Stimulated activated CD8-positive, alpha-beta memory T cell treated with anti-CD3 and anti-CD28 coated beads, Interleukin-12 subunit alpha, Interleukin-12 subunit beta, amount 100 ng/mL, for 24 hours (primary cell): ENCODE results near the gene TMEM91.
"Not testable (repeated sequence)": the region's sequence is repeated elsewhere in the genome, so short reads cannot be mapped to it uniquely, and the experiment has no call there.

Experiments
- DNase-seq: peaks from one replicate; pipeline ENCODE4 v3.0.0-alpha.2; 2020; ENCODE audit errors: extremely low read depth

Gene TMEM91

DNA sequence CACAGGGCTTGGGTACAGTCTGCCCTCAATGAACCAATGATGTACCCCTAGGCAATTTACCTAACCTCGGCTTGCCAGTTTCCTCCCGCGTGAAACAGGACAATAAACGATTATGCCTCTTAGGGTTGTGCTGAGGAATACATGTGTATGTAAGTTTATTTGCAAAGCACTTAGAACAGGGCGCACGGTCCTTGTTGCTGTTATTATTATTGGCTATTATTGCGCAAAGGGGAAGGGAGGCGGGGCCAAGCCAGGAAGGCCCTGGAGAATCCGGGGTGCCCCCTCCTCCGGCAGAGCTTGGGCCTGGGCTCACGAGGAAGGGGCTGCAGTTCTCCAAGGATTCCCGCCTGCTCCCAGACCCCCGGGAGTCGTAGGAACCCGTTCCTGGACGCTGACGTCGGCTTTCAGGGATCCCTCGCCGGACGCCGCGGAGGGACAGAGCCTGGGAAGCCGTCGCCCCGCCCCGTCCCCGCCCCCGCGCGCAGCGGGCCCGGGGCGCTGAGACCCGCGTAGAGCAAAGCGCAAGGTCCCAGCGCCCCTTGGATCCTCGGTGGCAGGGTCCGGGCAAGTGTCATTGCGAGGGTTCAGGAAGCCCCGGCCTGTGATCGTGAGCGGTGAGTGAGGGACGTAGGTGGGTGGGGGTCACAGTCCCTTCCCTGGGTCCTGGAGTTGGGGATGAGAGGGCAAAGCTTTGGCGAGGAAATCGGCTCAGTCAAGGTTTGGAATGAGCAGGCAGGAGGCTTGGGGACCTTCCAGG is at the start of gene TMEM91:
TMEM91 (plus strand) TSS at position 293 of the 757 bp plus-strand sequence. CDS start 1,777 bp downstream, outside the sequence.
- DNase-seq = no peak

DNA sequence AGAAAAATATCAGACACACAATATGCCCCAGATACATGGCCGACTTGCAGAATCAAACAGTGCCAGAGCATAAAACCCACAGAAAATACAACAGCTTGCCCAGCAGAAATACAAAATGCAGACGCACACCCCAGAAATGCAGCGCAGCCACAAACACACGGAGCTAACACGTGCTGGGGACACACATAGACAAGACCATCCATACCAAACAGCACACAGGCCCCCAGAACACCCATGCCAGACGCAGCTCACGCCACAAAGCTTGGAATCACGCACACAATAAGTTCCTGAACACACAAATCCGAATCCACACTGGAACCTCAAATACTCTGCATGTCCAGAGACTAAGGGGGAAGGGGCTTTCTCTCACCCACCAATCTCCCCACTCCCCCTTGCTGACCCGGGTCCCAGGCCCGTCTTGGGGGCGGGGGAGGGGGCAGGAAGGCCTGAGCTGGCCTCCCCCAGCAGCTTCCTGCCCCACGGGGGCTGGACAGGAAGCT is 49.2 kb upstream of the TMEM91 start:
- no peak for DNase-seq

DNA sequence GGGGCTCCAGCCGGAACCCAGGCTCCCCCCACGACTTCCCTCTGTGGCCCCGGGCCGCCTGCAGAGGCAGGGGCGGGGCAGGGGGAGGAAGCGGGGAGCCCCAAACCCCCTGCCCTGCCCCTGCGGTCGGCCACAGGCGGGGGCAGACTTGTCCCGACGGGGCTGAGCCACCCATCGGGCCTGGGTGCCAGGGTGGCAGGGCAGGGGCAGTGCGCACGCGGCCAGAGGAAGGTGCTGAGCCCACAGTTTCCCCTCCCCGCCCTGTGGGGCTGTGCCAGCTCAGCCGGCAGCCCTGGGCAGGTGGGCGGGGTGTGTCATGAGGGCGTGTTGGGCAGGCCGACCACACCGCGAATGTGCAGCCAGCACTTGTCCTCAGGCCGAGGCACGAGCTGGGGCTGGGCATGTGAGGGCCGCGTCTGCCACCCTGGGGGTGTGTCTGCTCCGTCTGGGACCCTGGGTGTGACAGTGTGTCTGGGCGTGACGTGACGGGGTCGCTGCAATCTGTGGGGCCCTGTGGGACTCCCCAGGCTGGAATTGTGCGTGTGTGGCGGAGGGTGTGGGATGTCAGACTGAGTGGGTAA is 48.7 kb upstream of the TMEM91 start:
- peak; percentile 69 for DNase-seq

DNA sequence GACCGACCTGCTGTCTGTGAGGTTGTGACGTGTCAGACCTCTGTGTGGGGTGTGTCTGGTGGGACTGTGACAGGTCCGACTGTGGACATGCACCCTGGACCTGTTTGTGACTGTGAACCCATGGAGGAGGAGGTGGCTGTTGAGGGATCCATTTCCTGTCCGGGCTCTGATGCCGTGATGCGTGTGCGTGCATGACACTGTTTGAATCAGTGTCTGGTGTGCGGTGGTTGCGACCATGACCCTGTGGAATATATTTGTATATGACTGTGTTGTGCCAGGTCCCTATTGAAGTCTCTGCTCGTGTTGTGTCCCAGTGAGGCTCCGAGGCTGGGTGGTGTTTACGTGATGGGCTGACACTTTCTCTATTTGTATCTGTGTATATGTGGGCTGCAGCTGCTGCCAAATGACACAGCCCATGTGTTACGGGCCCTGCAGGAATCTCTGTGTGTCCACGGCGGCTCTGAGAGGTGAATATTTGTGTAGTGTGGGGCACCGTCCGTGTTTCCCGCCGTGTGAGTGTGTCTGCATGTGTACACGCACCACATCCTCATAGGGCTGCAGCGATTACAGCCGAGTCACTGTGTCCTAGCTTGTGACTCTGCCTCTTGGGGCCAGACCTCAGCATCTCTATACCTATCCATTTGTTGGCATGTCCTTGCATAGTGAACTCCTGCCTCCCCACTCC is 48.0 kb upstream of the TMEM91 start:
- DNase-seq = no peak

DNA sequence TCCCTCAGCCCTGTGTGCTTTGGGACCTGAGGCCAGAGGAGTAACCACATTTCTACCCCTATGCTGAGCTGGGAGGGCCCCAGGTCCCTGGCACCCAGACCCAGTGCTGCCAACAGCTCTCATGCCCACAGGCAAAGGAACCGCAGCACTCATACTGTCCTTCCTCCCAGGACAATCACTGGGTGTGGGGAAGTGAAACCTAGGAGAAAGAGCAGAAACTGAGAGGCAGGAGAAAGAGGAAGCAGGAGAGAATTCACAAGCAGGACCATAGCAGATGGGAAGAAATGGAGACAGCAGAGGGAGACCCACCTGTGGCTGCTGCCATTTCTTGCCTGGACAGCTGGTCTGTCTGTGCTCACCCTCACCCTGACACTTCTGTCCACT is 47.5 kb upstream of the TMEM91 start:
- DNase-seq = no peak

DNA sequence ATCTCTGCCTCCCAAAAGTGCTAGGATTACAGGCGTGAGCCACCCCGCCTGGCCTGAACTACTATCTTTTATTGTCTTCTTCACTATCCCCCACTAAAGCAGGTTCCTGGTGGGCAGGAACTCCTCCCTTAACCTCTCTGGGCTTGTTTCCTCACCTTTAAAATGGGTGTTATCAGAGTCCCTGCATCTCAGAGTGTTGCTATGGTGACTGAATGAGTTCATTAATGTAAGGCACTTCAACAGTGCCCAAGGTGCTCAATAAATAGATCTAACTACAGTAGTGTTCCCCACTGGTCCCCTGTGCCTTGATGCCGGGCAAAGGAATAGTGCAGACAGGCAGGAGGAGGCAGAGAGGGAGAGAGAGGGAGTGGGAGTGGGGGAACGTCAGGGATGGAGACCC is 45.9 kb upstream of the TMEM91 start:
- DNase-seq = no peak

DNA sequence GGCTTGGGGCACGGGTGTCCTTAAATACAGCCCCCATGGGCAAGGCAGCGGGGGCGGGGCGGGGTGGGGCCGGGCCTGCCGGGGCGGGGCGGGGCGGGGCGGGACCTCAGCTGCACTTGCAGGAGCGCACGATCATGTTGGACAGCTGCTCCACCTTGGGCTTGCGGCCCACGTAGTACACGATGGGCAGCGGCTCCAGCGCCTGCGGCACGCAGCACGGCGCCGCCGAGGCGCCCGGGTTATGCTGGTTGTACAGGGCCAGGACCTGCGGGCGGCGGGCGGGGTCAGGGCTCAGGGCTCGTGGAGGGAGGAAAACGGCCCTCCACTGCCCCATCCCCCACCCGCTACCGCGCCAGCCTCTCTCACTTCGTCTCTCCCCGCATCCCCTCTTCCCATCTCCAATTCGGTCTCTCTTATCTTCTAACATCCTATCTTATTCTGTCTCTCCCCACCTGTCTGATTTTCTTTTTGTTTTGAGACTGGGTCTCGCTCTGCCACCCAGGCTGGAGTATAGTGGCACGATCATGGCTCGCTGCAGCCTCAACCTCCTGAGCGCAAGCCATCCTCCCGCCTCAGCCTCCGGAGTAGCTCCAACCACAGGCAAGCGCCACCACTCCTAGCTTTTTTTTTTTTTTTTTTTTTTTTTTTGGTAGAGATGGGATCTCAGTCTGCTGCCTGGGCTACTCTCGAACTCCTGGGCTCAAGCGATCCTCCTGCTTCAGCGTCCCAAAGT is 45.2 kb upstream of the TMEM91 start:
- no peak for DNase-seq

DNA sequence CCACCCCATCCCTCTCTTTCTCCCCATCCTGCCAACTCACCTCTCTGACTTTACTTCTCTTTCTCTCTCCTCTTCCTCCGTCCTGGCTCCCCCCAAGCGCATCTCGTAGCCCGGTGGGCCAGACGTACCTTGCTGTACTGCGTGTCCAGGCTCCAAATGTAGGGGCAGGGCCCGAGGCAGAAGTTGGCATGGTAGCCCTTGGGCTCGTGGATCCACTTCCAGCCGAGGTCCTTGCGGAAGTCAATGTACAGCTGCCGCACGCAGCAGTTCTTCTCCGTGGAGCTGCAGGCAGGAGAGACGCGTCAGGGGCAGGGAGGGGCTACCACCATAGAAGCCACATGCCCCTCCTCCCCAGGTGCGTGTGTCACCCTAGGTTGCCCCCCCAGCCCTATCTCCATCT is 44.3 kb upstream of the TMEM91 start:
- no peak for DNase-seq

DNA sequence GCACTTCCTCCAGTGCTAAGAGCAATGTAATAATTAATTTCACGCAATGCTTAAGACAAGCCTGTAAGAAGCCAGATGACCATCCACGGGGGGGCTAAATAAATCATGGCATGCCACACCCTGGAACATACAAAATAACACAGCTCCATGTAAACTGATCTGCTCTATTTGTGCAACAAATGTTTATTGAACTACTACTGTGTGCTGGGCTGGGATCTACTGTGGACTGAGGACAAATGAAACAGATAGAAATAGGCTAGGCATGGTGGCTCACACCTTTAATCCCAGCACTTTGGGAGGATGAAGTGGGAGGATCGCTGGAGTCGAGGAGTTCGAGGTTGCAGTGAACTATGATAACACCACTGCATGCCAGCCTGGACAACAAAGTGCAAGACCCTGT is 43.9 kb upstream of the TMEM91 start:
- DNase-seq = no peak

DNA sequence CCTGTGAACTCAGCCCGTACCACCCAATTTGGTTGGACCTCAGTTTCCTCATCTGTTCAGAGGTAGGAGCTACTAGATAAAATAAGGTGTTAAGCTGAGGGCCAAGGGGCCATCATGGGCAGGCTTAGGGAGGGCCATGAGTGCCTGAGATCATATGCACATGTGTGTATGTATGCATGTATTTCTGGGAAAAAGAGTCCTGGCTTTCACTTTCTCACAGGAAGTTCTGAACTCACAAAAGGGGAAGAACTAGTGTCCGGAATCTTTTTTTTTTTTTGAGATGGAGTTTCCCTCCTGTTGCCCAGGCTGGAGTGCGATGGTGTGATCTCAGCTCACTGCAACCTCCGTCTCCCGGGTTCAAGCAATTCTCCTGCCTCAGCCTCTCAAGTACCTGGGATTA is 41.5 kb upstream of the TMEM91 start:
- DNase-seq = no peak

DNA sequence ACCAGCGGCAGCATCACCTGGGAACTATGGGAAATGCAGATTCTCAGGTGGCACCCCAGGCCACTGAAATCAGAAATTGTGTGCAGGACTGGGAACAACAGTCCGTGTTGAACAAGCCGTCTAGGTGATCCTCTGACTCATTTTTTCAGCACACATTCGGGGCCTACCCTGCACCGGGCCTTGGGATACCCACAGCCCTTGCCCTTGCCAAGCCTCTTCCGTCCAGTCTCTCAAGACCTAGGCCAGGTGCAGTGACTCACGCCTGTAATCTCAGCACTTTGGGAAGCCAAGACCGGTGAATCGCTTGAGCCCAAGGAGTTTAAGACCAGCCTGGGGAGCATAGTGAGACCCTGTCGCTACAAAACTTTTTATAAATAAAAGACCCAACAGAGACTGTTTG is 40.9 kb upstream of the TMEM91 start:
- no peak for DNase-seq

DNA sequence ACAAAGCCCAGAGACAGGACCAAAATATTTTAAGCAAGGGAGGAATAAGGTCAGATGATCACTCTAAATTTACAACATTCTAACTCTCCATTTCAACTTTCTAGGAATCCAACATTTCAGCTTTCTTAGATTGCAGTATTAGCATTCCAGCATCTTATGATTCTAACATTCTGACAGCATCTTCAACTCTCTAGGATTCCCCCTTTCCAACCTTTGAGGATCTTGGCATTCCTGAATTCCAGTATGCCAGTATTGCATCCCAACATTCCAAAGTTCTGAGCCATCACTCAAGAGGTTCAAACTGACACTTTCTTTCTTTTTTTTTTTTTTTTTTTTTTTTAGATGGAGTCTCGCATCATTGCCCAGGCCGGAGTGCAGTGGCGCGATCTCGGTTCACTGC is 36.4 kb upstream of the TMEM91 start:
- no peak for DNase-seq

DNA sequence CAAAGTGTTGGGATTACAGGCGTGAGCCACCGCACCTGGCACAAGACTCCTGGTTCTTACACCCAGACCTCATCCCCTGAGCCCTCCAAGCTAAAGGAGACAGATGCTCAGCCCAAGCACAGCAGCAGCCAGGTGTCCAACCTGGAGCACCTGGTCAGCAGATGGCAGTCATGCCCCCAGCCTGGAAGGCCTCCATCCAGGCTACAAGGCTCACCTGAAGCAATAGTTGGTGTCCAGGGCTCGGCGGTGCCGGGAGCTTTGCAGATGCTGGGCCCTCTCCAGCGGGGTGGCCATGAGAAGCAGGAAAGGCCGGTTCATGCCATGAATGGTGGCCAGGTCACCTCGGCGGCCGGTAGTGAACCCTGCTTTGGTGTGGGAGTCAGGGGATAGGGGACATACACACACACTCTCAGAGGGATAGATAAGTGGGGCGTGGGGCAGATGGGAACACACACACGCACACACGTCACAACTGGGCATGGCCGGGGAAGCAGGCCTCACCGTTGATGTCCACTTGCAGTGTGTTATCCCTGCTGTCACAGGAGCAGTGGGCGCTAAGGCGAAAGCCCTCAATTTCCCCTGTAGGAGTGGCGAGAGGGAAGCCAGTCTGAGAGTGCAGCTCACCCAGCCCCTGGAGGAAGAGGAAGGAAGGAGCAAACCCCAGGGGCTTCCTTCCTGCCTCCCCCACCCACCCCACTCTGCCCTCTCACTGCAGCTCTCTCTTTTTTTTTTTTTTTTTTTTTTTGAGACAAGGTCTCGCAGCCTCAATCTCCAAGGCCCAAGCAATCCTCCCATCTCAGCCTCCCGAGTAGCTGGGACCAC is 34.5 kb upstream of the TMEM91 start:
- DNase-seq = no peak

DNA sequence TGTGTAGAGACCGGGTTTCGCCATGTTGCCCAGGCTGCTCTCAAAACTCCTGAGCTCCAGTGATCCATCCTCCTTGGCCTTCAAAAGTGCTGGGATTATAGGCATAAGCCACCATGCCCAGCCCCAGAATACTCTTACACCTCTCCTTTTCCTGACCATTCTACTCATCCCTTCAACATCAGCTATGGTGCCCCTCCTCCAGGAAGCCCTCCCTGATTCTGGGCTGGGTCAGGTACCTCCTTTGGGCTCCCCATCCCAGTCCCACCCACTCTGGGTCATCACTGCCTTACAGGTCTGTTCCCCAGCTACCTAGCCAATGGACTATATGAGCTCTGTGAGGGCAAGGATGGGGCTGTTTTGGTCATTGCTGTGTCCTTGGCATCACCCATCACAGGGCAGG is 32.2 kb upstream of the TMEM91 start:
- DNase-seq = no peak

DNA sequence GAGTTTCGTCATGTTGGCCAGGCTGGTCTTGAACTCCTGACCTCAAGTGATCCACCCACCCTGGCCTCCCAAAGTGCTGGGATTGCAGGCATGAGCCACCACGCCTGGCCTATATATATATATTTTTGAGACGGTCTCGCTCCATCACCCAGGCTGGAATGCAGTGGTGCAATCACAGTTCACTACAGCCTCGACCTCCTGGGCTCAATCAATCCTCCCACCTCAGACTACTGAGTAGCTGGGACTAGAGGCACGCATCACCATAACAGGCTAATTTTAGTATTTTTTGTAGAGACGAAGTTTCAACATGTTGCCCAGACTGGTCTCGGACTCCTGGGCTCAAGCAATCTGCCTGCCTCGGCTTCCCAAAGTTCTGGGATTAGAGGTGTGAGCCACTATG is 29.4 kb upstream of the TMEM91 start:
- DNase-seq = not testable (repeated sequence)

DNA sequence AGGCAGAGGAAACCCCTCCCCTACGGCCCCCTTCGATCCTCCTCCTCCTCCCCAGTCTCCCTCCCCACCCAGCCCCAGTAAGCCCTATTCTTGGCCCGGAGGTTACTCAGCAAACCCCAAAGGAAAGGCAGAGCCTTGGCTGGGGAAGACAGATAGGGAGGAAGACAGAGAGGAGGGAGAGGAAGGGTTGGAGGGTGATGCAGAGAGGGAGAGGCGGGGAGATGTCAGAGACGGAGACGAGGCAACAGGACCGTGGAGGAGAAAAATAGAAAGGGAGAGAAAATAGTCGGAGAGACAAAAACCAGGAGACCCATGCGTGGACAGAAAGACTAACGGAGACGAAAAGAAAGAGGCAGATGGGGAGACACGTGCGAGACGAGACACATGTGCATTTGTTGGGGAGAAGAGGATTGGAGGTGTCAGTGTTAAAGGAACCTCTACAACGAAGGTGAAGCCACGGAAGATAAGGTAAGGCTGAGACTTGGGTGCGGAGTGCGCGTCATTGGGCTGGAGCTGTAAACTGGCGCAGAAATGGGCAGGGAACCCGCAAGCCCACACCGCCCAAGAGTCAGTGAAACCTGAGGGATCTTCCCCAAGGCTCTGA is 25.5 kb upstream of the TMEM91 start:
- DNase-seq = no peak

DNA sequence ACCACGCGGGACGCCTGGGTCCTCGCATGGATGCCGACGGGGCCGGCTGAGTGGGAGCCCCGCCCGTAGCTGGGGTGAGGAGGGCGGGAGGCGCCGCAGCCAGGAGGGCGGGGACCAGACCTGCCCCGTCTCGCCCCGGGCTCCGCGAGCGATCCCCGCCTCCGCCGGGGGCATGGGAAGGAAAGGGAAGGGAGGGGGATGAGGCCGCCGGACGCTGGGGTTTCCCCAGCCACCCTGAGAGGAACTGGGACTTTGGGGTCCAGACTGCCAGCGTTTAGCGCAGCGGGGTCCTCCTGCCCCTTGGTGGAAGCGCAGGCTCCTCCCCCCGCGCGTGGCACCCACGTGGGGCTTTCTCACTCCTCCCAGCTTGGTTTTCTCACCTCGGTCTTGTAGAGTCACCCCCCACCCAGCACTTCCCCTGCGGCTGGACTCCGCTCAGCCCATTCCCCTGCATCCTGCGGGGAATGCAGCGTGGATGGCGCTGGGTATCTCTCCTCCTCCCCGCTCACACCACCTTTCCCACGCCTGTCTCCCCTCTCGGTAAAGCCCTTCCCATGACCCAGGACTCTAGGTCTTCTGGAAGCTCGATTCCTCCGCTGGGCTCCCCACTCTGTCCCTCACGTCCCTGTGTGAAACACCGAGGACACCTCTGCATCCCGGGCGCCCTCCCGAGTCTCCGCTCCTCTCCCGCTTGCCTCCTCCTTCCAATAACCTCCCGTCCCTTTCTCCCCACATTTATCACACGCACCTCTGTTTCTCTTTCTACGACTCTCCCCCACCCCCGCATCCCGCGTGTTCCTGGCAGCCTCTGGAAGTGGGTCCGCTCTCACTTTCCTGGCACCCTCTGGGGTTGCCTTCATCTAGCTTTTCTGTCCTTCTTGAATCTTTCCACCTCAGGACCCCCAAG is 24.7 kb upstream of the TMEM91 start:
- DNase-seq = peak; percentile 64

DNA sequence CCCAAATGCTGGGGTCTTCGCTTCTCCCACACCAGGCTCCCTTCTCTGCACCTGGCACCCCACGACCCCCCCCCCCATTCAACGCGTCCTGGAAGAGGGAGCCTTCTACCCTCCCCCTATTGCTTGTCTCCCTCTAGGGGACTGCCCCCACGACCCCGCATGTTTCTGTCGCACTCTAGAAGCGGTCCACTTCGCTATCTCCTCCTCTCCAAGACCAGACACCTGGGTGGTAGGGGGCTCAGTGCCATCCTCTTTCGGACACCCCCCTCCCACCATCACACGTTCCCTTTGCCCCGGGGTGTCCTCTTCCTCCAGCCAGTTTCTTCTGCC is 24.1 kb upstream of the TMEM91 start:
- no peak for DNase-seq

DNA sequence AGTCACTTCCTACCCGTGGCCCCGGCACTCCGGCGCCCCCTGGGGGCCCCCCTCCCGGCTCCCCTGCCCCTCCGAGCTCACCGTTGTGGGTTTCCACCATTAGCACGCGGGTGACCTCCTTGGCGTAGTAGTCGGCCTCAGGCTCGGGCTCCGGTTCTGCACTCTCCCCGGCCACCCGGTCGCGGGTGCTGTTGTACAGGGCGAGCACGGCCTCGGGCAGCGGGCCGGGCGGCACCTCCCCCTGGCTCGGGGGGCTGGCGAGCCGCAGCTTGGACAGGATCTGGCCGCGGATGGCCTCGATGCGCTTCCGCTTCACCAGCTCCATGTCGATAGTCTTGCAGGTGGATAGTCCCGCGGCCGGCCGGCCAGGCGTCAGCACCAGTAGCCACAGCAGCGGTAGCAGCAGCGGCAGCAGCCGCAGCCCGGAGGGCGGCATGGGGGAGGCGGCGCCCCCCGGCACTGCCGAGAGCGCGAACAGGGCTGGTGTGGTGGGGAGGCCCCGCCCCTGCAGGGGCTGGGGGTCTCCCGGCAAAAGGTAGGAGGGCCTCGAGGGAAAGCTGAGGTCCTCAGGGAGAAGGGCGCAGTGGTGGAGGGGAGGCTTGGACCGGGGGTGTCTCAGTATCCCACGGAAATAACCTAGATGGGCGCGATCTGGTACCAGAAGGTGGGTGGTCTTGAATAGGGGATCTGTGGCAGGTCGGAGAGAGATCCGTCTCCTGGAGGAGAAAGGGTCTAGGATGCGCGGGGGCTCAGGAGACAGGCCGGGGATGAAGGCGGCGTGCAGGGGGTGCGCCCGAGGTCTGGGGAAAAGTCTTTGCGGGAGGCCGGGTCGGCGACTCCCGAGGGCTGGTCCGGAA is 23.5 kb upstream of the TMEM91 start:
- peak; percentile 55 for DNase-seq
